ENCODE results near the gene AP1S2. TPM values are rescaled to one million over a fixed set of nuclear protein-coding genes. Genes with fewer than 3 reads are reported as not detected.

AP1S2 gene
- total and polyA plus RNA-seq, 9 of the 15 experiments (the other 6 are each of a cell fraction or from before 2014, with no cell fraction given) = 11.1 to 64.2 (median 25.8) TPM

GRCh38 chrX:15789979-15790768 is 64.4 kb downstream of the AP1S2 start, which contains the start of gene ZRSR2 (continued):
- TF ChIP-seq SAP30 (IDR thresholded peaks at IDR 0.05; ENCODE audit: borderline replicate concordance, insufficient read depth, low read depth, low read length, poor library complexity, severe bottlenecking) (peak; percentile 69), NR4A1 (CRISPR knock-in tag; IDR thresholded peaks at IDR 0.05) (no peak), NR4A1 (tag; IDR thresholded peaks at IDR 0.05) (no peak), UBTF (IDR thresholded peaks at IDR 0.05; ENCODE audit: borderline replicate concordance in 1 of 2, low read depth in 2 of 2, low read length in 2 of 2) (no peak), ESRRA (IDR thresholded peaks at IDR 0.05; ENCODE audit: borderline replicate concordance, low read depth) (0 out of 2 replicates have a peak, but pooled peaks have one; percentile 13), TAF1 (IDR thresholded peaks at IDR 0.05; ENCODE audit: control insufficient read depth, extremely low read depth, insufficient read depth, low read length, severe bottlenecking) (peak; percentile 64), ZNF431 (CRISPR knock-in tag; IDR thresholded peaks at IDR 0.05) (0 out of 2 replicates have a peak, but pooled peaks have one; percentile 25), TEAD1 (CRISPR knock-in tag; IDR thresholded peaks at IDR 0.05) (no peak), ZBTB2 (IDR thresholded peaks at IDR 0.05) (peak; percentile 77; the same call in 1 of the 2 replicates), CXXC5 (CRISPR knock-in tag; IDR thresholded peaks at IDR 0.05) (0 out of 2 replicates have a peak, but pooled peaks have one; percentile 24), GTF2F1 (IDR thresholded peaks at IDR 0.05; ENCODE audit: low read depth, low read length) (0 out of 2 replicates have a peak, but pooled peaks have one; percentile 46), DPF2 (IDR thresholded peaks at IDR 0.05) (no peak)
- TF ChIP-seq, protein P1, sequence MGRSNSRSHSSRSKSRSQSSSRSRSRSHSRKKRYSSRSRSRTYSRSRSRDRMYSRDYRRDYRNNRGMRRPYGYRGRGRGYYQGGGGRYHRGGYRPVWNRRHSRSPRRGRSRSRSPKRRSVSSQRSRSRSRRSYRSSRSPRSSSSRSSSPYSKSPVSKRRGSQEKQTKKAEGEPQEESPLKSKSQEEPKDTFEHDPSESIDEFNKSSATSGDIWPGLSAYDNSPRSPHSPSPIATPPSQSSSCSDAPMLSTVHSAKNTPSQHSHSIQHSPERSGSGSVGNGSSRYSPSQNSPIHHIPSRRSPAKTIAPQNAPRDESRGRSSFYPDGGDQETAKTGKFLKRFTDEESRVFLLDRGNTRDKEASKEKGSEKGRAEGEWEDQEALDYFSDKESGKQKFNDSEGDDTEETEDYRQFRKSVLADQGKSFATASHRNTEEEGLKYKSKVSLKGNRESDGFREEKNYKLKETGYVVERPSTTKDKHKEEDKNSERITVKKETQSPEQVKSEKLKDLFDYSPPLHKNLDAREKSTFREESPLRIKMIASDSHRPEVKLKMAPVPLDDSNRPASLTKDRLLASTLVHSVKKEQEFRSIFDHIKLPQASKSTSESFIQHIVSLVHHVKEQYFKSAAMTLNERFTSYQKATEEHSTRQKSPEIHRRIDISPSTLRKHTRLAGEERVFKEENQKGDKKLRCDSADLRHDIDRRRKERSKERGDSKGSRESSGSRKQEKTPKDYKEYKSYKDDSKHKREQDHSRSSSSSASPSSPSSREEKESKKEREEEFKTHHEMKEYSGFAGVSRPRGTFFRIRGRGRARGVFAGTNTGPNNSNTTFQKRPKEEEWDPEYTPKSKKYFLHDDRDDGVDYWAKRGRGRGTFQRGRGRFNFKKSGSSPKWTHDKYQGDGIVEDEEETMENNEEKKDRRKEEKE (IDR thresholded peaks at IDR 0.05; ENCODE audit: borderline replicate concordance in 1 of 2, control insufficient read depth in 1 of 2, low read depth in 2 of 2, low read length in 1 of 2) = no peak
- TF ChIP-seq, protein P2, sequence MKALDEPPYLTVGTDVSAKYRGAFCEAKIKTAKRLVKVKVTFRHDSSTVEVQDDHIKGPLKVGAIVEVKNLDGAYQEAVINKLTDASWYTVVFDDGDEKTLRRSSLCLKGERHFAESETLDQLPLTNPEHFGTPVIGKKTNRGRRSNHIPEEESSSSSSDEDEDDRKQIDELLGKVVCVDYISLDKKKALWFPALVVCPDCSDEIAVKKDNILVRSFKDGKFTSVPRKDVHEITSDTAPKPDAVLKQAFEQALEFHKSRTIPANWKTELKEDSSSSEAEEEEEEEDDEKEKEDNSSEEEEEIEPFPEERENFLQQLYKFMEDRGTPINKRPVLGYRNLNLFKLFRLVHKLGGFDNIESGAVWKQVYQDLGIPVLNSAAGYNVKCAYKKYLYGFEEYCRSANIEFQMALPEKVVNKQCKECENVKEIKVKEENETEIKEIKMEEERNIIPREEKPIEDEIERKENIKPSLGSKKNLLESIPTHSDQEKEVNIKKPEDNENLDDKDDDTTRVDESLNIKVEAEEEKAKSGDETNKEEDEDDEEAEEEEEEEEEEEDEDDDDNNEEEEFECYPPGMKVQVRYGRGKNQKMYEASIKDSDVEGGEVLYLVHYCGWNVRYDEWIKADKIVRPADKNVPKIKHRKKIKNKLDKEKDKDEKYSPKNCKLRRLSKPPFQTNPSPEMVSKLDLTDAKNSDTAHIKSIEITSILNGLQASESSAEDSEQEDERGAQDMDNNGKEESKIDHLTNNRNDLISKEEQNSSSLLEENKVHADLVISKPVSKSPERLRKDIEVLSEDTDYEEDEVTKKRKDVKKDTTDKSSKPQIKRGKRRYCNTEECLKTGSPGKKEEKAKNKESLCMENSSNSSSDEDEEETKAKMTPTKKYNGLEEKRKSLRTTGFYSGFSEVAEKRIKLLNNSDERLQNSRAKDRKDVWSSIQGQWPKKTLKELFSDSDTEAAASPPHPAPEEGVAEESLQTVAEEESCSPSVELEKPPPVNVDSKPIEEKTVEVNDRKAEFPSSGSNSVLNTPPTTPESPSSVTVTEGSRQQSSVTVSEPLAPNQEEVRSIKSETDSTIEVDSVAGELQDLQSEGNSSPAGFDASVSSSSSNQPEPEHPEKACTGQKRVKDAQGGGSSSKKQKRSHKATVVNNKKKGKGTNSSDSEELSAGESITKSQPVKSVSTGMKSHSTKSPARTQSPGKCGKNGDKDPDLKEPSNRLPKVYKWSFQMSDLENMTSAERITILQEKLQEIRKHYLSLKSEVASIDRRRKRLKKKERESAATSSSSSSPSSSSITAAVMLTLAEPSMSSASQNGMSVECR (CRISPR knock-in tag; IDR thresholded peaks at IDR 0.05) = peak; percentile 70
